HEK293 (cell line): ENCODE measurements around the gene TLNRD1.
A peak's percentile ranks its signal among the peaks of the same experiment; 100 is the strongest.

Experiments used
- CTCF ChIA-PET: fragments of 350-600 bp; formaldehyde crosslinking; extraction: SDS; loops from one replicate; lab custom pipeline; 2021; ENCODE audit warnings: antibody characterized with exemption; lab: Yijun Ruan, JAX
- POLR2A ChIA-PET: fragments of 300-600 bp; formaldehyde crosslinking; extraction: SDS; loops from one replicate; lab custom pipeline; 2020; ENCODE audit warnings: antibody characterized with exemption, inconsistent platforms; lab: Yijun Ruan, JAX
- H3K27ac ChIP-seq: fragments of 200-500 bp; sonication (Bioruptor generic); 2 replicates; pipeline ENCODE4 v1.5.1; 2014; ENCODE audit warnings: low read depth, low read length, control low read depth, inconsistent platforms; ENCODE audit errors: extremely low read depth
- H3K36me3 ChIP-seq, 2 experiments: fragments of 200-500 bp in 1 of 2; sonication (Bioruptor generic) in 1 of 2; 1 replicate in 1 of 2; 2 replicates in 1 of 2; pipeline ENCODE4 v1.5.1; 2014 to 2017; ENCODE audit warnings: inconsistent platforms in 2 of 2, low read length in 2 of 2; ENCODE audit not compliant: control insufficient read depth in 2 of 2, insufficient read depth in 1 of 2
- H3K4me1 ChIP-seq: fragments of 200-500 bp; sonication (Bioruptor generic); 2 replicates; pipeline ENCODE4 v1.5.1; 2014; ENCODE audit warnings: mild to moderate bottlenecking, low read length, inconsistent platforms; ENCODE audit not compliant: control insufficient read depth, insufficient read depth
- H3K4me3 ChIP-seq: 2 replicates; pipeline ENCODE4 v1.5.1; 2011; ENCODE audit warnings: low read depth, mild to moderate bottlenecking, control low read depth, low read length, moderate library complexity
- H3K9me3 ChIP-seq: fragments of 200-500 bp; sonication (Bioruptor generic); 2 replicates; pipeline ENCODE4 v1.5.1; 2014; ENCODE audit warnings: low read depth, low read length, inconsistent platforms; ENCODE audit not compliant: control insufficient read depth, insufficient read depth
- HOXC10 ChIP-seq: sonication (generic); formaldehyde crosslinking; IDR thresholded peaks from 2 replicates; pipeline ENCODE4 v1.8.1; 2023; ENCODE audit warnings: mild to moderate bottlenecking, missing genetic modification reagents
- KLF8 ChIP-seq: fragments of 450-650 bp; formaldehyde crosslinking; IDR thresholded peaks from 2 replicates; pipeline ENCODE4 v1.5.1; 2016; ENCODE audit warnings: missing biosample characterization, missing genetic modification characterization
- MYNN ChIP-seq: fragments of 450-650 bp; formaldehyde crosslinking; IDR thresholded peaks from 2 replicates; pipeline ENCODE4 v1.5.1; 2016; ENCODE audit warnings: missing biosample characterization, missing genetic modification characterization, borderline replicate concordance
- OSR2 ChIP-seq: fragments of 450-650 bp; formaldehyde crosslinking; IDR thresholded peaks from 2 replicates; pipeline ENCODE4 v1.5.1; 2016; ENCODE audit warnings: missing biosample characterization, missing genetic modification characterization
- PRDM6 ChIP-seq: fragments of 450-650 bp; formaldehyde crosslinking; IDR thresholded peaks from 2 replicates; pipeline ENCODE4 v1.5.1; 2017; ENCODE audit warnings: missing biosample characterization, missing genetic modification characterization
- SP2 ChIP-seq: fragments of 450-650 bp; formaldehyde crosslinking; IDR thresholded peaks from 2 replicates; pipeline ENCODE4 v1.5.1; 2016; ENCODE audit warnings: missing biosample characterization, missing genetic modification characterization
- ZBTB1 ChIP-seq: fragments of 450-650 bp; formaldehyde crosslinking; IDR thresholded peaks from 2 replicates; pipeline ENCODE4 v1.5.1; 2016; ENCODE audit warnings: missing biosample characterization, missing genetic modification characterization
- ZNF121 ChIP-seq: fragments of 450-650 bp; formaldehyde crosslinking; IDR thresholded peaks from 2 replicates; pipeline ENCODE4 v1.5.1; 2016; ENCODE audit warnings: missing biosample characterization, missing genetic modification characterization
- ZNF132 ChIP-seq: fragments of 450-650 bp; formaldehyde crosslinking; IDR thresholded peaks from 2 replicates; pipeline ENCODE4 v1.5.1; 2017; ENCODE audit warnings: missing biosample characterization, missing genetic modification characterization, borderline replicate concordance
- ZNF211 ChIP-seq: fragments of 450-650 bp; formaldehyde crosslinking; IDR thresholded peaks from 2 replicates; pipeline ENCODE4 v1.5.1; 2016; ENCODE audit warnings: low read depth, missing biosample characterization, missing genetic modification characterization
- ZNF221 ChIP-seq: fragments of 450-650 bp; formaldehyde crosslinking; IDR thresholded peaks from 2 replicates; pipeline ENCODE4 v1.5.1; 2017; ENCODE audit warnings: missing biosample characterization, missing genetic modification characterization, borderline replicate concordance
- ZNF26 ChIP-seq: fragments of 450-650 bp; formaldehyde crosslinking; IDR thresholded peaks from 2 replicates; pipeline ENCODE4 v1.5.1; 2016; ENCODE audit warnings: missing biosample characterization, missing genetic modification characterization
- ZNF280C ChIP-seq: fragments of 450-650 bp; formaldehyde crosslinking; IDR thresholded peaks from 2 replicates; pipeline ENCODE4 v1.5.1; 2016; ENCODE audit warnings: missing biosample characterization, missing genetic modification characterization
- ZNF311 ChIP-seq: fragments of 450-650 bp; formaldehyde crosslinking; IDR thresholded peaks from 2 replicates; pipeline ENCODE4 v1.5.1; 2017; ENCODE audit warnings: missing biosample characterization, missing genetic modification characterization, borderline replicate concordance
- ZNF37A ChIP-seq: fragments of 450-650 bp; IDR thresholded peaks from 2 replicates; pipeline ENCODE4 v1.5.1; 2018; ENCODE audit warnings: missing biosample characterization, missing genetic modification characterization
- ZNF513 ChIP-seq: fragments of 450-650 bp; IDR thresholded peaks from 2 replicates; pipeline ENCODE4 v1.5.1; 2018; ENCODE audit warnings: missing biosample characterization, missing genetic modification characterization
- ZNF571 ChIP-seq: fragments of 450-650 bp; formaldehyde crosslinking; IDR thresholded peaks from 2 replicates; pipeline ENCODE4 v1.5.0; 2017; ENCODE audit warnings: missing biosample characterization, missing genetic modification characterization
- ZNF707 ChIP-seq: fragments of 450-650 bp; formaldehyde crosslinking; IDR thresholded peaks from 2 replicates; pipeline ENCODE4 v1.5.1; 2016; ENCODE audit warnings: missing biosample characterization, missing genetic modification characterization

Gene TLNRD1

GRCh38 chr15:81030301-81030750 lies 29.6 kb downstream of the TLNRD1 start:
- POLR2A ChIA-PET: interaction anchor here (0.9 kb wide), 1 partner anchor 29 kb away, joined by 3 read pairs; no protein-coding TSS in a partner anchor
- TF ChIP-seq ZNF121 (tag by site-specific recombination) (no peak), ZNF37A (no peak), OSR2 (tag by site-specific recombination) (no peak), ZNF211 (tag by site-specific recombination) (no peak), ZNF571 (tag by site-specific recombination) (no peak), KLF8 (tag by site-specific recombination) (no peak), ZNF221 (tag by site-specific recombination) (no peak), SP2 (no peak), ZNF513 (tag by site-specific recombination) (no peak), ZNF707 (no peak), ZNF132 (tag by site-specific recombination) (no peak), ZNF311 (no peak), ZNF280C (tag by site-specific recombination) (no peak), ZNF26 (tag by site-specific recombination) (no peak), MYNN (no peak)
- no peaks in the 10 kb centered on the region for H3K9me3 ChIP-seq
- no peaks in the 10 kb centered on the region for H3K36me3 ChIP-seq
- no peaks in the 10 kb centered on the region for H3K4me1 ChIP-seq
- CTCF ChIA-PET: no interaction called here
- no peak overlapping the region for H3K4me3 ChIP-seq
- no peak overlapping the region for H3K27ac ChIP-seq

- POLR2A ChIA-PET: interaction anchor here (0.9 kb wide), 1 partner anchor 30 kb away, joined by 3 read pairs; no protein-coding TSS in a partner anchor
- no peaks in the 10 kb centered on the region for H3K36me3 ChIP-seq
- CTCF ChIA-PET: no interaction called here
- no peaks in the 10 kb centered on the region for H3K4me1 ChIP-seq
- no peak for TF ChIP-seq PRDM6 (tag by site-specific recombination)
- TF ChIP-seq ZNF37A: no peak
- peak; percentile 76 for TF ChIP-seq ZNF707
- TF ChIP-seq HOXC10: no peak
- no peak for TF ChIP-seq ZBTB1 (tag by site-specific recombination)
- H3K9me3 ChIP-seq: no peaks in the 10 kb centered on the region
- H3K27ac ChIP-seq: no peak overlapping the region
- H3K4me3 ChIP-seq: no peak overlapping the region
Measured at GRCh38 chr15:81031203-81031602, 30.5 kb downstream of the TLNRD1 start.
